ENCODE results near the gene CXCL5. TPM values are rescaled to one million over a fixed set of nuclear protein-coding genes. Genes with fewer than 3 reads are reported as not detected.

Gene CXCL5
- total and polyA plus RNA-seq, 2 donors (not counting 3 experiments of a cell fraction or from before 2014, with no cell fraction given): 0.33 to 0.40 TPM

- Histone ChIP-seq H2AFZ (ENCODE audit: low read depth, low read length) (no peak overlapping the region), H3K4me3 (replicated peaks in 1 of 3; ENCODE audit: insufficient read depth in 1 of 3, low read depth in 1 of 3, low read length in 3 of 3) (no peak overlapping the region), H3K79me2 (ENCODE audit: control insufficient read depth, insufficient read depth, low read length) (no peaks in the 10 kb centered on the region), H3K4me1 (ENCODE audit: control insufficient read depth, extremely low read depth, insufficient read depth, low read length) (no peaks in the 10 kb centered on the region), H3K9me1 (replicated peaks; ENCODE audit: control insufficient read depth, extremely low read depth, insufficient read depth, low read length) (no peaks in the 10 kb centered on the region), H3K27me3 (ENCODE audit: control insufficient read depth in 2 of 2, insufficient read depth in 2 of 2, low read length in 2 of 2) (no peaks in the 10 kb centered on the region), H3K9me3 (replicated peaks; ENCODE audit: control insufficient read depth, insufficient read depth, low read length) (no peaks in the 10 kb centered on the region), H3K9ac (replicated peaks; ENCODE audit: extremely low read depth, insufficient read depth, low read length) (no peak overlapping the region), H3K4me2 (ENCODE audit: insufficient read depth, low read length) (no peak overlapping the region), H3K27ac (ENCODE audit: insufficient read depth, low read depth, low read length) (no peak overlapping the region), H4K20me1 (replicated peaks; ENCODE audit: control insufficient read depth, extremely low read depth, insufficient read depth, low read length) (no peaks in the 10 kb centered on the region), H3K36me3 (ENCODE audit: control insufficient read depth in 2 of 2, extremely low read depth in 1 of 2, insufficient read depth in 2 of 2, low read length in 2 of 2) (no peaks in the 10 kb centered on the region)
- dilution Hi-C loops (cut with MboI; ENCODE audit: extremely low pct_ligation_motif_present, low sequenced_read_pairs) (no loop called here), intact Hi-C loops (cut with micrococcal nuclease) (no loop called here)
- no TSS peak for BruUV-seq (replicated peaks)
- TF ChIP-seq, protein P1, sequence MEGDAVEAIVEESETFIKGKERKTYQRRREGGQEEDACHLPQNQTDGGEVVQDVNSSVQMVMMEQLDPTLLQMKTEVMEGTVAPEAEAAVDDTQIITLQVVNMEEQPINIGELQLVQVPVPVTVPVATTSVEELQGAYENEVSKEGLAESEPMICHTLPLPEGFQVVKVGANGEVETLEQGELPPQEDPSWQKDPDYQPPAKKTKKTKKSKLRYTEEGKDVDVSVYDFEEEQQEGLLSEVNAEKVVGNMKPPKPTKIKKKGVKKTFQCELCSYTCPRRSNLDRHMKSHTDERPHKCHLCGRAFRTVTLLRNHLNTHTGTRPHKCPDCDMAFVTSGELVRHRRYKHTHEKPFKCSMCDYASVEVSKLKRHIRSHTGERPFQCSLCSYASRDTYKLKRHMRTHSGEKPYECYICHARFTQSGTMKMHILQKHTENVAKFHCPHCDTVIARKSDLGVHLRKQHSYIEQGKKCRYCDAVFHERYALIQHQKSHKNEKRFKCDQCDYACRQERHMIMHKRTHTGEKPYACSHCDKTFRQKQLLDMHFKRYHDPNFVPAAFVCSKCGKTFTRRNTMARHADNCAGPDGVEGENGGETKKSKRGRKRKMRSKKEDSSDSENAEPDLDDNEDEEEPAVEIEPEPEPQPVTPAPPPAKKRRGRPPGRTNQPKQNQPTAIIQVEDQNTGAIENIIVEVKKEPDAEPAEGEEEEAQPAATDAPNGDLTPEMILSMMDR (IDR thresholded peaks at IDR 0.05; ENCODE audit: extremely low read depth in 1 of 2, insufficient read depth in 1 of 2, low read depth in 1 of 2, low read length in 2 of 2): no peak
- TF ChIP-seq MYC (IDR thresholded peaks at IDR 0.05; ENCODE audit: low read depth, low read length) (no peak), MAX (IDR thresholded peaks at IDR 0.05; ENCODE audit: insufficient read depth, insufficient read length) (no peak), POLR2AphosphoS5 (IDR thresholded peaks at IDR 0.05; ENCODE audit: insufficient read depth, low read depth, low read length) (no peak), POLR2A (IDR thresholded peaks at IDR 0.05; ENCODE audit: low read depth, low read length) (no peak), FOS (IDR thresholded peaks at IDR 0.05; ENCODE audit: borderline replicate concordance, insufficient read depth, low read length) (no peak), GATA2 (IDR thresholded peaks at IDR 0.05; ENCODE audit: insufficient read depth, insufficient read length, low read depth, low read length) (no peak), EZH2 (IDR thresholded peaks at IDR 0.05; ENCODE audit: borderline replicate concordance, low read depth, low read length, severe bottlenecking) (no peak), JUN (IDR thresholded peaks at IDR 0.05; ENCODE audit: borderline replicate concordance, insufficient read depth, insufficient read length, low read depth) (no peak)
- ChIA-PET POLR2A (no interaction called here), CTCF (no interaction called here)
- no peak for FAIRE-seq
- no peak for DNase-seq (ENCODE audit: low read depth, low spot score)
Measured at GRCh38 chr4:73948990-73949706, 49.3 kb downstream of the CXCL5 start.
